RWPE2 (cell line): ENCODE measurements around the gene PTCD3.

Experiments
- ATAC-seq: fragments of 200-7000 bp; cut with Tn5 transposase; 3 replicates; pipeline ENCODE4 v1.9.1; 2021; ENCODE audit warnings: low read depth
- DNase-seq: peaks from one replicate; pipeline ENCODE4 v3.0.0-alpha.2; 2020; ENCODE audit warnings: low spot score
- H3K27ac ChIP-seq: fragments of 450-650 bp; 2 replicates; pipeline ENCODE4 v1.5.1; 2017; ENCODE audit warnings: mild to moderate bottlenecking; ENCODE audit not compliant: poor library complexity, severe bottlenecking
- H3K27me3 ChIP-seq: fragments of 250-450 bp; sonication (Bioruptor Pico); 2 replicates; pipeline ENCODE4 v1.5.1; 2021; ENCODE audit warnings: mild to moderate bottlenecking, moderate library complexity; ENCODE audit not compliant: insufficient read depth, poor library complexity, severe bottlenecking
- H3K36me3 ChIP-seq: fragments of 250-450 bp; sonication (Bioruptor Pico); 2 replicates; pipeline ENCODE4 v1.5.1; 2020; ENCODE audit warnings: low read depth, mild to moderate bottlenecking, moderate library complexity
- H3K4me1 ChIP-seq: fragments of 250-450 bp; sonication (Bioruptor Pico); 2 replicates; pipeline ENCODE4 v1.5.1; 2021; ENCODE audit warnings: mild to moderate bottlenecking, moderate library complexity; ENCODE audit not compliant: insufficient read depth, poor library complexity, severe bottlenecking
- H3K4me3 ChIP-seq: fragments of 250-450 bp; sonication (Bioruptor Pico); 2 replicates; pipeline ENCODE4 v1.5.1; 2021; ENCODE audit warnings: mild to moderate bottlenecking, moderate library complexity; ENCODE audit not compliant: severe bottlenecking
- H3K9me3 ChIP-seq: fragments of 250-450 bp; sonication (Bioruptor Pico); 2 replicates; pipeline ENCODE4 v1.5.1; 2021; ENCODE audit warnings: mild to moderate bottlenecking, moderate library complexity; ENCODE audit not compliant: severe bottlenecking
- TF ChIP-seq, protein P1 (sequence below): fragments of 450-650 bp; IDR thresholded peaks from one replicate; pipeline ENCODE4 v1.5.1; 2017; ENCODE audit warnings: mild to moderate bottlenecking, moderate library complexity; ENCODE audit not compliant: poor library complexity, severe bottlenecking

The PTCD3 gene

DNA sequence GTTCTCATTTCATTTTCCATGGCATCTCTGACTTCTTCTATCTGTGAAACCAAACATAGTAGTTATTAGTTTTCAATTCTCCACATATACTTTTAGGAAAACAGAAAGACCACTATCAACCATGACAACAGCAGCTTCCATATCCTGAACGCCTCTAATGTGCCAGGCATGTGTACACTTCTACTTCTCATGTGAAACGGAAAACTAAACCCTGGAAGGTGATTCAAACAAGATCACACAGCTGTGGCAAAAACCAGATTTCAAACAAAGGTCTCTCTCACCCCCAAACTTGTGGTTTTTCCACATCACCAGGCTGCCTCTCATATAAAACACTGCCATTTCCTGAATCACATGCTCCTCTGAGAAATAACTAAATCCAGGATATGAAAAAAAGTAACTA, 41.8 kb downstream of the PTCD3 start:
- H3K4me1 ChIP-seq: no peaks in the 10 kb centered on the region
- TF ChIP-seq, protein P1, sequence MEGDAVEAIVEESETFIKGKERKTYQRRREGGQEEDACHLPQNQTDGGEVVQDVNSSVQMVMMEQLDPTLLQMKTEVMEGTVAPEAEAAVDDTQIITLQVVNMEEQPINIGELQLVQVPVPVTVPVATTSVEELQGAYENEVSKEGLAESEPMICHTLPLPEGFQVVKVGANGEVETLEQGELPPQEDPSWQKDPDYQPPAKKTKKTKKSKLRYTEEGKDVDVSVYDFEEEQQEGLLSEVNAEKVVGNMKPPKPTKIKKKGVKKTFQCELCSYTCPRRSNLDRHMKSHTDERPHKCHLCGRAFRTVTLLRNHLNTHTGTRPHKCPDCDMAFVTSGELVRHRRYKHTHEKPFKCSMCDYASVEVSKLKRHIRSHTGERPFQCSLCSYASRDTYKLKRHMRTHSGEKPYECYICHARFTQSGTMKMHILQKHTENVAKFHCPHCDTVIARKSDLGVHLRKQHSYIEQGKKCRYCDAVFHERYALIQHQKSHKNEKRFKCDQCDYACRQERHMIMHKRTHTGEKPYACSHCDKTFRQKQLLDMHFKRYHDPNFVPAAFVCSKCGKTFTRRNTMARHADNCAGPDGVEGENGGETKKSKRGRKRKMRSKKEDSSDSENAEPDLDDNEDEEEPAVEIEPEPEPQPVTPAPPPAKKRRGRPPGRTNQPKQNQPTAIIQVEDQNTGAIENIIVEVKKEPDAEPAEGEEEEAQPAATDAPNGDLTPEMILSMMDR: no peak
- no peaks in the 10 kb centered on the region for H3K9me3 ChIP-seq
- H3K27ac ChIP-seq: no peak overlapping the region
- H3K4me3 ChIP-seq: no peak overlapping the region
- DNase-seq: no peak
- no peaks in the 10 kb centered on the region for H3K27me3 ChIP-seq
- H3K36me3 ChIP-seq: peaks cover 95% of the 10 kb centered on the region
- no peak for ATAC-seq

DNA sequence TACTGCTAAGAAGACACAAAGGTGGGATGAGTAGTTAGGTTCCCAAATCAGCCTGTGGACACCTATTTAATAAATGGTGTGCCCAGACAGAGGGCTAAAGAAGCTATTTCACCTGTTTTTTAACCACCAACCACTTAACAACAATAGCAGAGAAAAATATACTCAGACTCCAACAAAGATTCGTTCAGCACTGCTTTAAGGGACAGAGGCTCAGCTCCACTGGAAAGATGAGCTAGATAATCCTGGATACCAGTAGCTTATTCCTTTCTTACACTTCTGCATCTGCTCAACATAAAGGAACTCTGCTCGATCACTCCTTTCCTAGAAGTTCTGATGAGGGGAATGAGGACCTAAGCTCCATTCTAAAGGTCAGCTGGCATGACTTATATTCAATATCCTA, 44.5 kb downstream of the PTCD3 start:
- ATAC-seq: no peak
- TF ChIP-seq, protein P1: no peak
- DNase-seq: no peak
- H3K4me1 ChIP-seq: no peaks in the 10 kb centered on the region
- H3K9me3 ChIP-seq: no peaks in the 10 kb centered on the region
- no peaks in the 10 kb centered on the region for H3K27me3 ChIP-seq
- H3K4me3 ChIP-seq: no peak overlapping the region
- H3K36me3 ChIP-seq: peaks cover 96% of the 10 kb centered on the region
- no peak overlapping the region for H3K27ac ChIP-seq

DNA sequence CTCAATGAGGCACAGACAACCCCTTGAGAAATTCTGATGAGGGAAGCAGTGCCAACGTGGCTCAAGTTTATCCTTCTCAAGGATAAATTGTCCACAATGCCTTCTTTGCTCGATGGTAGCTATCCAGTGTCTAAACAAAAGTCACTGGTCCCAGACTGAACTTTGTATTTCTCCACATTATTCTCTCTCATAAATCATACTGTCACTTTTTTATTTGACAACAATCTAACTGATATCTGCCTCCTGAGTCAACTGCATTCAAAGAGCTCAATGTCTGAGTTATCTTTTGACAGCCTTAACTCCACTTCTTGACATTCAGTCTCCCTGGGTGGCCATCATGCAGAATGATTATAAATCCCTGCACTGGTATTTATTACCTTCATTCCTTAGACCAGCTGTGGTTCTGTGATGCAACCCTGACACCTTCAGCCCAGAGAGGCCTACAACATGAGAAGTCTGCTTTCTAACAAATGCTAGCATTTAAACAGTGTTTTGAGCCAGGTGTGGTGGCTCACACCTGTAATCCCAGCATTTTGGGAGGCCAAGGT, 51.0 kb downstream of the PTCD3 start:
- no peaks in the 10 kb centered on the region for H3K9me3 ChIP-seq
- DNase-seq: no peak
- TF ChIP-seq, protein P1: no peak
- H3K4me1 ChIP-seq: no peaks in the 10 kb centered on the region
- no peak overlapping the region for H3K4me3 ChIP-seq
- no peak overlapping the region for H3K27ac ChIP-seq
- no peak for ATAC-seq
- H3K36me3 ChIP-seq: peaks cover 94% of the 10 kb centered on the region
- H3K27me3 ChIP-seq: no peaks in the 10 kb centered on the region

DNA sequence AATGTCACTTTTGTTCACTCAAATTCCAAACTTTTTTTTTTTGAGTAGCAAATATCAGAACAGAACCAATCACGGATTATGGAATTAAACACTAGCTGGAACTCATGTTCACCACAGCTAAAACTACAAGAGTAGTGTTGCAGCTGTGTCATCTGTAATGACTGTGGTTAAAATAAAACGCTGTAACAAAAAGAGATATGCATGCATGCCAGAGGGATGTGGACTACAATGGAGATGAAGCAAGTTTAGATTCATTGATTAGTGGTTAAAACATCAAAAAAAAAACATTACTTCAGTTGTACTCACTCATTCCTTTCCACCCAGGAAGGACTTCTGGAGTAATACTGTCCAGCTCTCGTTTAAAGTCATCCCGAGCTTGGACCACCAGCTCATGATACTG, 52.3 kb downstream of the PTCD3 start:
- no peak for DNase-seq

More for the DNA sequence above, 52.3 kb downstream of the PTCD3 start:
- peaks cover 95% of the 10 kb centered on the region for H3K36me3 ChIP-seq
- no peak overlapping the region for H3K4me3 ChIP-seq
- TF ChIP-seq, protein P1: no peak
- ATAC-seq: no peak
- no peak overlapping the region for H3K27ac ChIP-seq
- no peaks in the 10 kb centered on the region for H3K9me3 ChIP-seq
- no peaks in the 10 kb centered on the region for H3K4me1 ChIP-seq
- no peaks in the 10 kb centered on the region for H3K27me3 ChIP-seq
